ENCODE results near the gene CPNE5. TPM values are rescaled to one million over a fixed set of nuclear protein-coding genes. Genes with fewer than 3 reads are reported as not detected.

The CPNE5 gene
- total RNA-seq, 4 donors from 2014 or later: 0.39 to 3.0 (median 1.4) TPM

GRCh38 chr6:36837686-36838085, 1.6 kb downstream of the CPNE5 start:
- no peak for DNase-seq (ENCODE audit: low spot score in 2 of 2)
- H3K36me3 ChIP-seq: no peaks in the 10 kb centered on the region
- 92 to 94% methylated on average over 6 of the region's 6 CpGs for WGBS, 2 donors

GRCh38 chr6:36837022-36837339, 2.3 kb downstream of the CPNE5 start:
- no peak overlapping the region for H3K4me3 ChIP-seq
- H3K36me3 ChIP-seq: no peaks in the 10 kb centered on the region
- H3K27ac ChIP-seq: no peak overlapping the region
- WGBS, 2 donors: 94 to 100% methylated on average over 2 of the region's 2 CpGs
- no peak for DNase-seq (ENCODE audit: low spot score in 2 of 2)
- peaks cover 0 to 26% of the 10 kb centered on the region in 2 donors for H3K27me3 ChIP-seq
- H3K4me1 ChIP-seq: peaks cover 0 to 24% (median 20%) of the 10 kb centered on the region in 4 donors
- H3K9me3 ChIP-seq: no peaks in the 10 kb centered on the region
- no peak for TF ChIP-seq POLR2A (IDR thresholded peaks at IDR 0.05)
- no peak for TF ChIP-seq EP300 (IDR thresholded peaks at IDR 0.05)
- no peak for TF ChIP-seq CTCF (IDR thresholded peaks at IDR 0.05)

More at GRCh38 chr6:36837686-36838085, 1.6 kb downstream of the CPNE5 start:
- Histone ChIP-seq H3K27me3 (peaks cover 0 to 26% of the 10 kb centered on the region in 2 donors), H3K4me3 (no peak overlapping the region), H3K9me3 (no peaks in the 10 kb centered on the region), H3K27ac (no peak overlapping the region), H3K4me1 (peaks cover 0 to 24% (median 20%) of the 10 kb centered on the region in 4 donors)
- TF ChIP-seq EP300 (IDR thresholded peaks at IDR 0.05): no peak
- no peak for TF ChIP-seq CTCF (IDR thresholded peaks at IDR 0.05)
- no peak for TF ChIP-seq POLR2A (IDR thresholded peaks at IDR 0.05)

GRCh38 chr6:36836111-36837021, 2.9 kb downstream of the CPNE5 start:
- Histone ChIP-seq H3K36me3 (no peaks in the 10 kb centered on the region), H3K4me3 (no peak overlapping the region), H3K27me3 (peaks cover 0 to 26% of the 10 kb centered on the region in 2 donors), H3K4me1 (peaks cover 0 to 24% (median 20%) of the 10 kb centered on the region in 4 donors), H3K9me3 (no peaks in the 10 kb centered on the region), H3K27ac (no peak overlapping the region)
- TF ChIP-seq POLR2A (IDR thresholded peaks at IDR 0.05) (no peak), CTCF (IDR thresholded peaks at IDR 0.05) (no peak), EP300 (IDR thresholded peaks at IDR 0.05) (no peak)
- DNase-seq (ENCODE audit: low spot score in 2 of 2): no peak
- WGBS, 2 donors: 65 to 88% methylated on average over 2 to 3 of the region's 3 CpGs

- no peak for DNase-seq (ENCODE audit: low spot score in 2 of 2)
- peaks cover 0 to 20% (median 14%) of the 10 kb centered on the region in 4 donors for H3K4me1 ChIP-seq
- TF ChIP-seq CTCF (IDR thresholded peaks at IDR 0.05) (no peak), POLR2A (IDR thresholded peaks at IDR 0.05) (no peak), EP300 (IDR thresholded peaks at IDR 0.05) (no peak)
- peaks cover 0 to 19% of the 10 kb centered on the region in 2 donors for H3K27me3 ChIP-seq
- no peak overlapping the region for H3K4me3 ChIP-seq
- no peaks in the 10 kb centered on the region for H3K9me3 ChIP-seq
- H3K27ac ChIP-seq: no peak overlapping the region
- H3K36me3 ChIP-seq: no peaks in the 10 kb centered on the region
- WGBS, 2 donors: 42 to 65% methylated on average over 17 of the region's 17 CpGs
These were observed 4.5 kb downstream of the CPNE5 start for GRCh38 chr6:36834576-36835341.
